ENCODE results near the gene CSPG4.

The CSPG4 gene

GRCh38 chr15:75727851-75728715 is 15.4 kb upstream of the CSPG4 start:
- no peak overlapping the region for H3K9ac ChIP-seq (ENCODE audit: low read length)
- no peak overlapping the region for H3K4me3 ChIP-seq (ENCODE audit: low read length)
- no peaks in the 10 kb centered on the region for H3K4me1 ChIP-seq (ENCODE audit: control insufficient read depth, low read depth, low read length)
- H3K27me3 ChIP-seq (ENCODE audit: control insufficient read depth, insufficient read depth, low read length), result no peaks in the 10 kb centered on the region
- no peaks in the 10 kb centered on the region for H3K36me3 ChIP-seq (ENCODE audit: control insufficient read depth, low read depth, low read length)
- no peaks in the 10 kb centered on the region for H3K9me3 ChIP-seq (ENCODE audit: control insufficient read depth, low read depth, low read length)
- no peak overlapping the region for H3K27ac ChIP-seq (ENCODE audit: low read length)

DNA sequence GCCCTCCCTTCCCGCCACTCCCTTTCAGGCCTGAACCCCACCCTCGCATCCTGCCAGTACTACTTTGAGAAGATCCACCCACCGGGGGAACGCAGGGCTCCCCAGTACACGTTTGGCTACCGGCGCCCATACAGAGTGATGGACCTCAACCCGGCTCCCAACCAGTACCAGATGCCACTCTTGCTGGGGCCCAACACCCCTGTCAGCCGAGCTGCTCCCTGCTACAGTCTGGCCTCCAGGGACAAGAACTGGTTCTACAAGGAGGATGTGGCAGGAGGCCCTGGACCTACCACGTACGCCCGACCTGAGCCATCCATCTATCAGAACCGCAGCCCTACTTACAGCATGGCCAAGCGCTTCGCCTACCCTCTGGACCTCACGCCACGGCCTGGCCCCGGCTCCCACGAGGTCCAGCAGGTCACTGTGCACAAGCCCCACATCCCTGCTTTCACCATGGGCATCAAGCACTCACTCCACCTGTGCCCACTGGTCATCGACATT is 14.4 kb upstream of the CSPG4 start:
- no peaks in the 10 kb centered on the region for H3K9me3 ChIP-seq (ENCODE audit: control insufficient read depth, low read depth, low read length)
- H3K9ac ChIP-seq (ENCODE audit: low read length), result no peak overlapping the region
- no peak overlapping the region for H3K27ac ChIP-seq (ENCODE audit: low read length)
- no peaks in the 10 kb centered on the region for H3K27me3 ChIP-seq (ENCODE audit: control insufficient read depth, insufficient read depth, low read length)
- no peaks in the 10 kb centered on the region for H3K4me1 ChIP-seq (ENCODE audit: control insufficient read depth, low read depth, low read length)
- H3K4me3 ChIP-seq (ENCODE audit: low read length), result no peak overlapping the region
- no peaks in the 10 kb centered on the region for H3K36me3 ChIP-seq (ENCODE audit: control insufficient read depth, low read depth, low read length)

DNA sequence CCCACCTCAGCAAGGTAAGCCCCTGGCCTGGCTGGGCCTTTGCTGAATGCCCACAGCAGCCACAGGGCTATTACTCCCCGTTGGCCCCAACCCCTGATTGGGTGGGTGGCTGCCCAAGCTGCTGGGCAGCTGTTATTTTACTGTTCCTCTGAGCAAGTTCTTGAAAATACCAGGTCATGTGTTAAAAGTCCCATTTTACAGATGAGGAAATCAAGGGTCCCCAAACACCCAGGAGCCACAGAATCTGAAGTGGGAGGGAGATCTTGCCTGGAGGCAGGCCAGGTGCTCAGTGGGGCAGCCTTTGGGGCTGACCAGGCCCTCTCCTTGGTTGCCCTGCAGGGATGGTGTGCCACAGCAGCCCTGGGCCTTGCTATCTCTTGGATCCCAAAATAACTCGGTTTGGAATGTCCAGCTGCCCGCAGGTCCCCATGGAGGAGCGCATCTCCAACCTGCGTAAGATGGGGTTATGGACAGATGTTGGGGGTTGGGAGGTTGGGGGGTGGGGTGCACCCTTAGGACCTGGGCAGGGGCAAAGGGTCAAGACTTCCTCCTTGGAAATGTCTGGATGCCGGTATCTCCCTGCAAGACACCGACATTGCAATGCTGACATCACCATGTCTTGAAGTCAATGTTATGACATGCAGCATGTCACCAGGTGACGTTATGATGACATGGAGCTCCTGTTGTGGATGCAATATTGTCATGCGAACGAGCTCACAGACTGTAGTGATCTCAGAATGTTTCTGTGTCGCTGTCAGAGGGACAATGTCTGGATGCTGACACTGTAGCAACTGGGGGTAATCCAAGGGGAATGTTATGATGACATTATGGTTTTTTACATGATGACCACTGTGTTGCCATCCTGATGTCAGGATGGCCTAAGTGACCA is 13.3 kb upstream of the CSPG4 start:
- Histone ChIP-seq H3K9me3 (ENCODE audit: control insufficient read depth, low read depth, low read length) (no peaks in the 10 kb centered on the region), H3K27me3 (ENCODE audit: control insufficient read depth, insufficient read depth, low read length) (no peaks in the 10 kb centered on the region), H3K4me3 (ENCODE audit: low read length) (no peak overlapping the region), H3K4me1 (ENCODE audit: control insufficient read depth, low read depth, low read length) (peaks cover under 1% of the 10 kb centered on the region), H3K27ac (ENCODE audit: low read length) (no peak overlapping the region), H3K36me3 (ENCODE audit: control insufficient read depth, low read depth, low read length) (no peaks in the 10 kb centered on the region), H3K9ac (ENCODE audit: low read length) (no peak overlapping the region)

- Histone ChIP-seq H3K9me3 (ENCODE audit: control insufficient read depth, low read depth, low read length) (no peaks in the 10 kb centered on the region), H3K27ac (ENCODE audit: low read length) (no peak overlapping the region), H3K4me1 (ENCODE audit: control insufficient read depth, low read depth, low read length) (peaks cover 3% of the 10 kb centered on the region), H3K36me3 (ENCODE audit: control insufficient read depth, low read depth, low read length) (no peaks in the 10 kb centered on the region), H3K9ac (ENCODE audit: low read length) (no peak overlapping the region), H3K27me3 (ENCODE audit: control insufficient read depth, insufficient read depth, low read length) (no peaks in the 10 kb centered on the region), H3K4me3 (ENCODE audit: low read length) (no peak overlapping the region)
Measured at GRCh38 chr15:75725006-75725718, 12.5 kb upstream of the CSPG4 start.

GRCh38 chr15:75723847-75724660 is 11.4 kb upstream of the CSPG4 start:
- no peak overlapping the region for H3K27ac ChIP-seq (ENCODE audit: low read length)
- no peaks in the 10 kb centered on the region for H3K36me3 ChIP-seq (ENCODE audit: control insufficient read depth, low read depth, low read length)
- H3K4me3 ChIP-seq (ENCODE audit: low read length), result no peak overlapping the region
- no peaks in the 10 kb centered on the region for H3K9me3 ChIP-seq (ENCODE audit: control insufficient read depth, low read depth, low read length)
- H3K4me1 ChIP-seq (ENCODE audit: control insufficient read depth, low read depth, low read length), result peaks cover 3% of the 10 kb centered on the region
- H3K9ac ChIP-seq (ENCODE audit: low read length), result no peak overlapping the region
- H3K27me3 ChIP-seq (ENCODE audit: control insufficient read depth, insufficient read depth, low read length), result no peaks in the 10 kb centered on the region

- Histone ChIP-seq H3K27ac (ENCODE audit: low read length) (no peak overlapping the region), H3K4me1 (ENCODE audit: control insufficient read depth, low read depth, low read length) (peaks cover 3% of the 10 kb centered on the region), H3K9me3 (ENCODE audit: control insufficient read depth, low read depth, low read length) (no peaks in the 10 kb centered on the region), H3K4me3 (ENCODE audit: low read length) (no peak overlapping the region), H3K27me3 (ENCODE audit: control insufficient read depth, insufficient read depth, low read length) (no peaks in the 10 kb centered on the region), H3K36me3 (ENCODE audit: control insufficient read depth, low read depth, low read length) (no peaks in the 10 kb centered on the region), H3K9ac (ENCODE audit: low read length) (no peak overlapping the region)
Measured at GRCh38 chr15:75723171-75723846, 10.7 kb upstream of the CSPG4 start.

DNA sequence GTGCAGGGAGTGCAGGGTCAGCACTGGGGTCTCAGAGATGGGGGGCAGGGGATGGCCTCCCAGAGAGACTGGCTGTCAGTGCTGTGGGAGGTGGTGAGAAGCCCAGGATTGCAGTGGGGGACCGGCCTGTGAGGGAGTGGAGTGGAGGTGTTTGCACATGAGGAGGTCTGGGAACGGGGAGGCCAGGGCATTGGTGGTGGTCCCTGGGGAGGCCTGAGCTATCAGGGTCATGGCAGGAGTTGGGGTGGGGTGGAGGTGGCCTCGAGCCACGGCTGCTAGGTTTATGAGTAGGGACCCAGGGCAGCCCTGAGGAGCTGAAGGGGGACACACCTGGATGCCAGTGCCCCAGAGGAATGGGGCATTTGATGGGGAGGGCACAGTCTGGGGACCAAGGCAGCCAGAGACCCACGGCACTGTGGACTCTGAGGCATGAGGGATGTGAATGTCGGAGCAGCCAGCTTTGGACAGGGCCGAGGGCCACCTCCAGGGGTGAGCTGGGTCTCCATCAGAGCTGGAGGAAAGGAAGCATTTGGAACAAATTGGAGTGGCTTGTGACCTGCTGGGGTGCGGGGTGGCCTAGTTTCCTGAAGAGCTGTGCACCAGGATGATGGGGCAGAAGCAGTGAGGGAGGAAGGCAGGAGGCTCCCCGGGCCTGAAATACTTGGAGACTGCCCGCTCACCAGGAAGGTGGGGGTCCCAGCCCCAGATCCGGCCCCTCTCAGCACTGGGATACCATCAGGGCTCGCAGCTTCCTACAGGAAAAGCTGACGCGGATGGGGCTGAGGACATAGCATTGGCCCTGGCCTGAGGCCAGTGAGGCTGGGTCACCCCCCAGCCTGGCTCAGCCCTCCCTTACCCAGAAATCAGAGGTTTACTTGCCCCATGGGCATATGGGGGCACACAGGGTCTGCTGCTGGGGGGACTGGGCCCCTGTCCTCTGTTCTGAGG is 9.5 kb upstream of the CSPG4 start:
- peaks cover 3% of the 10 kb centered on the region for H3K4me1 ChIP-seq (ENCODE audit: control insufficient read depth, low read depth, low read length)
- no peak overlapping the region for H3K4me3 ChIP-seq (ENCODE audit: low read length)
- no peak overlapping the region for H3K9ac ChIP-seq (ENCODE audit: low read length)

GRCh38 chr15:75721480-75721922 is 8.9 kb upstream of the CSPG4 start:
- Histone ChIP-seq H3K9ac (ENCODE audit: low read length) (no peak overlapping the region), H3K4me3 (ENCODE audit: low read length) (no peak overlapping the region), H3K4me1 (ENCODE audit: control insufficient read depth, low read depth, low read length) (peaks cover 3% of the 10 kb centered on the region), H3K36me3 (ENCODE audit: control insufficient read depth, low read depth, low read length) (no peaks in the 10 kb centered on the region), H3K27me3 (ENCODE audit: control insufficient read depth, insufficient read depth, low read length) (no peaks in the 10 kb centered on the region), H3K27ac (ENCODE audit: low read length) (no peak overlapping the region), H3K9me3 (ENCODE audit: control insufficient read depth, low read depth, low read length) (no peaks in the 10 kb centered on the region)

More for the DNA sequence above, 9.5 kb upstream of the CSPG4 start:
- Histone ChIP-seq H3K27ac (ENCODE audit: low read length) (no peak overlapping the region), H3K9me3 (ENCODE audit: control insufficient read depth, low read depth, low read length) (no peaks in the 10 kb centered on the region), H3K27me3 (ENCODE audit: control insufficient read depth, insufficient read depth, low read length) (no peaks in the 10 kb centered on the region), H3K36me3 (ENCODE audit: control insufficient read depth, low read depth, low read length) (no peaks in the 10 kb centered on the region)

GRCh38 chr15:75720787-75721479 is 8.3 kb upstream of the CSPG4 start:
- peaks cover 3% of the 10 kb centered on the region for H3K4me1 ChIP-seq (ENCODE audit: control insufficient read depth, low read depth, low read length)
- H3K9me3 ChIP-seq (ENCODE audit: control insufficient read depth, low read depth, low read length), result no peaks in the 10 kb centered on the region
- no peaks in the 10 kb centered on the region for H3K36me3 ChIP-seq (ENCODE audit: control insufficient read depth, low read depth, low read length)
- no peak overlapping the region for H3K9ac ChIP-seq (ENCODE audit: low read length)
- no peaks in the 10 kb centered on the region for H3K27me3 ChIP-seq (ENCODE audit: control insufficient read depth, insufficient read depth, low read length)
- no peak overlapping the region for H3K27ac ChIP-seq (ENCODE audit: low read length)
- H3K4me3 ChIP-seq (ENCODE audit: low read length), result no peak overlapping the region

All from iPS-18a (cell line).